EH (cell line): ENCODE measurements around the gene PNPLA7.

Experiments used
- DNase-seq: peaks from one replicate; pipeline ENCODE4 v3.0.0-alpha.2; 2015; ENCODE audit warnings: low read depth

The PNPLA7 gene

DNA sequence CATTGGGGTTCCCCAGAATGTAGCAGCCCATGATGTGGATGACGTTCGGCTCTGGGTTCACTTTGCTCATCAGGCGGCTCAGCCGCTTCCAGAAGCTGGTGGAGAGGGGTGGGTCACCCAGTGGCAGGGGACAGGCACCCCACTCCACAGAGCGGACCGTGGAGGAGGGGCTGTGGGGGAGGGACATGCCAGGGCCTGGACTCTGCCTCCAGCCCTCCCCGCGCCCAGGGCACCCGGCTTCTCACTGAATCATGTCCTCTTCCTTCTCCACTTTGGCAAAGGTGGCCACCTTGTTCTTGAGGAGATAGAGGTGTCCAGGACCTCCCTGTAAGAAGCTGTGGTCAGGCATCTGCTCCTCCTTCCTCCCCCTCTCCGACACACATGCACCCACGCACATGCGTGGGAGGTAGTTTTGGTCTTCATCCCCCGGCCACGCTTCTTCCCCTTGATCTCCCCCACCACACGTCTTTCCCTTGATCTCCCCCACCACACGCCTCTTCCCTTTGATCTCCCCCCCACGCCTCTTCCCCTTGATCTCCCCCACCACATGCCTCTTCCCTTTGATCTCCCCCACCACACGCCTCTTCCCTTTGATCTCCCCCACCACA is 100.2 kb downstream of the PNPLA7 start:
- DNase-seq: no peak

DNA sequence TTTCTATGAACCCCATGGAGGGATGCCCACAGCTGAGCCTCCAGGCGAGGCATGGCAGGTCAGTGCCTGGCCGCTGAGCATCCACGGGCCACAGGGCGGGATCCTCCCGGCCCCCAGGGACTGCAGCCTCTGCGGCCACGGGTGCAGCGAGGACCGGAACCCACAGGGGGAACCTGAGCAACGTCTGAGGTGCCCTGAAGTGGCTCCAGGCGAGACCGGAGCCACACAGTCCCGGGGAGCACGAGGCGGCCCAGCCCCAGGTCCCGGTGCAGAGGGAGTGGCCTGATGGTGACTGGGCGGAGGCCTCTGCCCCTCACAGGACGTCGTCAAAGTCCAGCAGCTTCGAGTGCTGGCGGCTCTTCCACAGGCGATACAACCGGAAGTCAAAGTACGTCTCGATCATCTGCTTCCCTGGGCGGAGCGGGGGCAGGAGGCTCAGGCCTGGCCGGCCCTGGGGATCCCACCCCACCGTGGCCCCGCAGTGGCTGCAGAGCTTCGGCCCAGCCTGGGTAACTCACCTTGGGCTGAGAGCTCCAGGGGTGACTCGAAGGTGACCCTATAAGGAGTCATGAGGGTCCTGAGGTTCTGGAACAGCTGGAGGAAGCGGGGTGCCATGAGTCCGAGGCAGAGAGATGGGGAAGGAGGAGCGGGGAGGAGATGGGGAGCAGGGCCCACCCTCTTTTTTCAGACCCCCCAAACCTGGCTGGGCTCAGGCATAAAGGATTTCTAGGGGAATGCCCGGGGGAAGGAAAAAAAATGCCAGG is 100.9 kb downstream of the PNPLA7 start:
- no peak for DNase-seq

DNA sequence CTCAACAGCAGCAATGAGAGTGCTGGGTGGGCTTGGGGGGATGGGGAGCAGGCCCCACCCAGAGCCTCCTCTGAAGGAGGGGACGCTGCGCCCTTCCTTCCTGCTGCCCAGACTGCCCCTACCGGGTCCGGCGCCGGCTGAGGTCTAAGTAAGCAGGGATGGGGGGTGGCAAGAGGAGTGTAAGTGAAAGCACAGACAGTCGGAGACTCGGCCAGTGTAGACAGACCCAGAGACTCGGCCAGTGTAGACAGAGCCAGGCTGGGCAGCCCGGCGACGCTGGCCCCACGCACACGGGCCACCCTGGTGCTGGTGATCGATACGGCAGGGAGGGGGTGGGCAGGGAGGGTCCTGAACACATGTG is 101.6 kb downstream of the PNPLA7 start:
- DNase-seq: no peak

DNA sequence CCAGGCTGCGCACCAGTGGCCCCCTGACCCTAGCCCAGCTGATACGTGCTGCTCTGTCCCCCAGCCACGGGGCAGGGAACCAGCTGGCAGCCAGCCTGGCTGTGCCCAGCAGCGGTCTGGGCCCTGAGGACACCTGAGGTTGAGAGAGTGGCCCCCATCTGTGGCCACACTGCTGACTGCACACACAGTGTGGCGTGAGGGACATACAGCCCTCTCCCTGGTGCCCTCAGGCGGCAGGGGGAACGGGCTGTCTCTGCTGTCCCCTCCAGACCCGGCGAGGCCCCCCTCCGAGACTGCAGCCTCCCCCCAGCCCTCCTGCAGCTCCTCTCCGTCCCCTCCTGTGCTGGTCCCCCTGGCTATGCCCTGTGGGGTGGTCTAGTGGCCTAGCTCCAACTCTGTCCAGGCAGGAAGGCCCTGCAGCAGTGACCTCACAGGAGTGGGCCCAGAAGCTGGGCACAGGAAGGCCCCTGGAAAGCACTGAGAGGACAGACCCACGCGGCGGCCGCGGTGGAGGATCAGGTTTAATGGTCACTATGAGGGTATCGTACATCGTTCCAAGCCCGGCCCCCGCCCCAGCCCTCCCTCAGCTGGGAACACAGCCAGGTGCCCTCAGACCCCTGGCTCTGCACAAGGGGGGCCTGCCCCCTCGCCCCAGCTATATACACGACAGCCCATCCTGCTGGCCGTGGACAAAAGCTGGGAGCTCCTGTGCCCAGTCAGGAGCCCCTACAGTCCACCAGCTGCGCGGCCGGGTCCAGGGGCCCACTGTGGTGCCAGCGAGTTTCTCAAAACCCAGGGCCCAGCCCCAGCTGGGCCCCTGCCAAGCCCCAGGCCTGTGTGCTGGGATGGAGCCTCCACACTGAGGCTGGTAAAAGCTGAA is 102.2 kb downstream of the PNPLA7 start:
- DNase-seq: no peak

DNA sequence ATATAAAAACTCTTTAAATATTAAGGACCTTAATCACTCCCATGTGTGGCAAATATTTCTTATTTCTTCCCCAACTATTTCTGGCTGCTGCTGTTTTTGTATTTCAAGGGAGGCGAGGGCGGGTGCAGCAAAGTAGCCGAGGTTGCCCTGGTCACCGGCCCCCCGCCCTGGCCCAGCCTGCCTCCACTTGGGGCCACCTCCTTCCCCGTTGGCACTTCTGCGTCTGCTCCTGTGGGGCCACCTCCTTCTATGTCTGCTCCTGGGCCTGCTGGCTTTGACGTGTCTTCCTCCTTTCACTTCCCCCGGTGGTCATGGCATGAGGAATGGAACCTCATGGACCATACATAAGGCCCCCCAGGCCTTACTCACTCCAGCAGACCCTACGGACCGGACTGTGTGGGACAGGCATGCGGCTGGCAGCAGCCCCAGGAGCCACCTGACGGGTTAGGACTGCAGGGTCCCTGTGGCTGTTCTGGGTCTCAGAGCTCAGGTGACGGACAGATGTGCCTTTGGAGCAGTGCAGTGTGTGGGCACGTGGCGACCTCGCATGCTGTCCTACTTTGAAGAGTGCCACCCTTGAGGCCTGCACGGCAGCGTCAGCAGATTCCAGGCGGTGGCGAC is 103.2 kb downstream of the PNPLA7 start:
- peak; percentile 36 for DNase-seq

DNA sequence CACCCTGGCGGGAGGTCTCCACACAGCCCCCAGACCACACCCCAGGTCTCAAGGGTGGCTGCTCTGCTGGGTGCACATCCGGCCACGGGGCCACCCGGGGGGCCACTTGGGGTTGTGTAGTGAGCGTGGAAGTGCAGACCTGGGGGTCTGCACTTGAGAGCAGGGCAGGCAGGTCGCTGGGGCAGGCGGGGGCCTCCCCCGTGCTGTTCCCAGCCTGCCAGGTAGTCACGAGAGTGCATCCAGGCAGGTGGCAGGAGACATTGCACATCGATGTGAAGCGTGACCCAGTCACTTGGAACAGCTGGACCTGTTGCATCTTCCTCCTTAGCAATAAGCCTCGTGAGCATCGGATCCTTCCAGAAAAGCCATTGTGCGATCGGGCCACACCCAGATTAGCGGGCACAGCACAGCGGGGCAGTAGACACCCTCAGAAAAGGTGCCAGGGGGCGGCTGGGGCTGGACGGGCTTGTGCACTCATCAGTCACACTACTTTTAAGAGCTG is 104.2 kb downstream of the PNPLA7 start:
- no peak for DNase-seq

DNA sequence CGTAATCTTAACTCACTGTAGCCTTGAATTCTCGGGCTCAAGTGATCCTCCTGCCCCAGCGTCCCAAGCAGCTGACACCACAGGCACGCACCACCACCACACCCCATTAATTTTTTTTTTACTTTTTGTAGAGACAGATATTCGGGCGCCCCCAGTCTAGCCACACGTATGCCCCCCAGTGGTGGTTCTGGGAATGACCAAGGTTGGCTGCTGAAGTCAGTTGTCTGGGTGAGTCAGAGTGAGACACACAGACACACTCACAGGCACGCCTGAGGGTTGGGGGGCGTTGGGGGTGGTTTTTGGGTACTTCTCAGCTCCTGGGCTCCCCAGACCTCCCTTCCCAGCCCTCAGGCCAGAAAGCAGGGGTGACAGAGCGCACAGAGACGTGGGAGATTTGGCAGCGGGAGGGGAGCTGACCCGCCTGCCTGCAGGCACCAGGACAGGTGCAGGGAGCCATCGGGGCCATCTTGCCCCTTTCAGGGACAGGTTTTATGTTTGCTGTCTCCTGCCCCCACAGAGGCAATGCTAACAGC is 104.9 kb downstream of the PNPLA7 start:
- DNase-seq: peak; percentile 80

DNA sequence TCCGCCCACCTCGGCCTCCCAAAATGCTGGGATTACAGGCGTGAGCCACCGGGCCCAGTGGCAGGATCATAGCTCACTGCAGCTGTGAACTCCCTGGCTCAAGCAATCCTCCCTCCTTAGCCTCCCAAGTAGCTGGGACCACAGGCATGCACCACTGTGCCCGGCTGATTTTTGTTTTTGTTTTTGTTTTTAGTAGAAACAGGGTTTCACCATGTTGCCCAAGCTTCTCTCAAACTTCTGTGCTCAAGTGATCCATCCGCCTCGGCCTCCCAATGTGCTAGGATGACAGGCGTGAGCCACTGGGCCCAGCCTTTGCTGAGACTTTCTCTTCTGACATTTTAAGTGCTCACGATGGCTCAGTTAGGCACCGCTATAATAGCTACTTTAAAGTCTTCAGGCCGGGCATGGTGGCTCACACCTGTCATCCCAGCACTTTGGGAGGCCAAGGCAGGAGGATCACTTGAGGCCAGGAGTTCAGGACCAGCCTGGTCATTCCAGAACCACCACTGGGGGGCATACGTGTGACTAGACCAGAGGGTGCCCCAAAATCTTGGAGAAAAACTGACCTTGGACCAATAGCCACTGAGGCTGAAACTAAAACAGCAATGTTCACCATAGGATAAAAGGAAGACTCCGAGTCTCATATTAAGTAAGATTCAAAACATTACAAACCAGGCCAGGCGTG is 106.0 kb downstream of the PNPLA7 start:
- no peak for DNase-seq

DNA sequence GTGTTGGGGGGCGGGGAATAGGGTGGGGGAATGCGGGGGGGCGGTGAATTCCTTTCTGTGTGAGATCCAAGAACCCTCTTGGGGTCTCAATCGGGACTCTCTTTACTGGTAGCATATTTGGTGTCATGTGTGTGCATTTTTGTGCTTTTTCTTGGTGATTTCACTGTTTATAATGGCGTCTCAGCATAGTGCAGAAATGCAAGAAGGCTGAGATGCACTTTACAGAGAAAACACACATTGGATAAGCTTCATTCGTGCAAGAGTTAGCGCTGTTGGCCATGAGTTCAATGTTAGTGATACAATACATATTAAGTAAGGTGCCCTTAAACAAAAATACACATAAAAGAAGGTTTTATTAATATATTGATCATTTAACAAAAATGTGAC is 108.3 kb downstream of the PNPLA7 start:
- DNase-seq: no peak

DNA sequence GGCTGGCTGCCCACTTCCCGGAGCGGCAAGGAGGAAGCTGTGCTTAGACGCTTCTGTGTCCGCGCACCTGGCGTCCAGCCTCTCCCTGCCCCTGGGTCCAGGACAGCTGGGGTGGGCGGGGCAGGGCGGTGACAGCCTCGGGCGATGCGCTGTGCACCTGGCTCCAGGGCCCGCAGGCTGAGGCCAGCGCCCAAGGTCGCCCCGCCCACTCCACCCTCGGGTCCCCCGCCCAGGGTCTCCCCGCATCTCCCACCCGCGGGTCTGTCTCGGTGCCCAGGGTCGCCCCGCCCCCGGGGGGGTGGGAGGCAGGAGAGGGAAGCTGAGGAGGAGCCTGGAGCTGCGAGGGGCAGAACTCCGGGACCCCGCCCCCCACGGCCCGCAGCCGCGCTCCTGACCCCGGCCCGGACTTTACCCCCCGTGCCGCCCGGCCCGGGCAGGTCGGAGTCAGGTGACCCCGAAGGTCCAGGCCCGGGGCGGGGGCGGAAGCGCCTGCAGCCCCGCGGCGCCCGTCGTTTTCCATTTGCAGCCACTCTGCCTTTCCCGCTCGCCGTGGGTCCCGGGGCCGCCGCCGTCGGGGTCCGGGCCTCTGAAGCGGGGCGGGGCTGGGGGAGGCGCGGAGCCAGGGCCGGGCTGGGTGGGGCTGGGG is 108.8 kb downstream of the PNPLA7 start, which contains the start of gene ENTPD8:
ENTPD8 (minus strand) TSS at position 69 of the 646 bp plus-strand sequence. CDS start 3,072 bp downstream, outside the sequence.
- DNase-seq: no peak

DNA sequence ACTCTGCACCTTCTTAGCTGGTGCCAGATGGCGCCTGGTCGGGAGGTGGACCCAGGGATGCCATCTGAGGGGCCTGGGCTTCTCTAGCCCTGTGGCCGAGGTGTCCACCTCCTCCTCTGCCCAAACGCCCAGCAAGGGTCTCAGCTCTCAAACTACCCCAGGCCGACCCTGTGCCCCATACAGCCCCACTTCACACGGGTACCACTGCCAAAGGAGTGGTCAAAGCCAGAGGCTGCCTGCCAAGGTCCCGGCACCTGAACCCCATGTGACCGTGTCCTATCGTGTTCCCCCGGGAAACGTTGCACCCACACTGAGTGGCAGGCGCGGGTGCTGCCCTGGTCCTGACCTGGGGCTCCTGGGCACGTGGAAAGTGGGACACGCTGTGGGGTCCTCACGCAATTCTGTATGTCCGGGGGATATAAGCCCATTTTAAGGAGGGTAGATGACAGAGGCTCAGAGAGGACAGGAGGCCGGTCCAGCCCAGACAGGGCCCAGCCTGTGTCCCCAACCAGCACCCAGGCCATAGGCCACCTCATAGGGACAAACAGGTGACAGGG is 111.0 kb downstream of the PNPLA7 start:
- DNase-seq: no peak

DNA sequence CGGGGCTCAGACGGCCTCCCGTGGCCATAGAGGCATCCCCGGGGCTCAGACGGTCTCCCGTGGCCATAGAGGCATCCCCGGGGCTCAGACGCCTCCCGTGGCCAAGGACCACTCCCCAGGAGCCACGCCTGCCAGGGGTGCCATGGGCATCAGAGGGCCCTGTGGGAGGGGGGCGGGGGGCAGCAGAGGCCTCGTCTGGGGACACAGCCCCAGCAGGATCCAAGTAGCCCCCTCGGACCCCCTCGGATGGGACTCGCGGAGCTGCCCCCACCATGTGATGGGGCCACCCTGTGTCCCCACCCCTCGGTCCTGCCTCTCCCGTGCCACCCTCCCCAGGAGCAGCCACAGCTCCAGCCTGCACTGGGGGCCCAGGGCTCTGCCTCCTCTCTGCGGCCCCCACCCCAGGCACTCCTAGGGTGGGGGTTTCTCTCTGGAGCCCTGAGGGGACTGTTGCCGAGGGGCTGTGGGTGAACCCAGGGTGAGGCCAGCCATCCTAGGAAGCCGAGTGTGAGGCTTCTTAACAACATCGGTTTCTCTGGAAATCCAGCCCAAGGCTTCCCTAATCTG is 111.5 kb downstream of the PNPLA7 start:
- DNase-seq: no peak

DNA sequence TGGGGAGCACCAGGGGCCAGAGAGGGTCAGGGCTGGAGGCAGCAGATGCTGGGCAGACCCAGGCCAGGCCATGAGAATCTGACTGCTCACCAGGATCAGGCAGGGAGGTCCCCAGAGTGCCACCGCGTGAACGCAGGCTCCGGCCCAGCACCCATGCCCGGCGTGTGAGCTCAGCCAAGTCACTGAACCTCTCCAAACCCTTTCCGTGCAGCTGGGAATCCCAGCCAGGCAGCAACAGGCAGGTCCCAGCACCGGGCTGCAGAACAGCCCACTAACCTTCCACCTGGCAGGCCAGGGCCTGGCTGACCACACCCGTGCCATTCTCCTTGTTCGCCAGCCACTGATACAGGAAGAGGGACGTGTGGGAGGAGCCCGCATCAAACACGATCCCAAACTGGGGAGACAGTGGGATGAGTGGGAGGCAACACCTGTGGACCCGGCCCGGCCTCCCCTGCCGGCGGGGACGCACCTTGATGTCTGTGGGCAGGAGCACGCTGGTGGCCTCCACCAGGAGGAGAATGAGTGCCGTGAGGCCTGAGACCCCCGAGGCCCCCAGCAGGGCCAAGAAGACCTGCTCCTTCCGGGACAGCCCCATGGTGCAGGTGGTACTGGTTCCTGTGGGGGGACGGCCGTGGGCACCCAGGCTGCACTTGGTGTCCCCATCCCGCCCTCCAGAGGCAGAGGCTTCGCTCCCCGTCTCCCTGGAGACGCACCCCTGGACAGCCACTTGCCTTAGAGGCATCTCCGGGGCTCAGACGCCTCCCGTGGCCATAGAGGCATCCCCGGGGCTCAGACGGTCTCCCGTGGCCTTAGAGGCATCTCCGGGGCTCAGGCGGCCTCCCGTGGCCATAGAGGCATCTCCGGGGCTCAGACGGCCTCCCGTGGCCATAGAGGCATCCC is 112.3 kb downstream of the PNPLA7 start:
- no peak for DNase-seq

DNA sequence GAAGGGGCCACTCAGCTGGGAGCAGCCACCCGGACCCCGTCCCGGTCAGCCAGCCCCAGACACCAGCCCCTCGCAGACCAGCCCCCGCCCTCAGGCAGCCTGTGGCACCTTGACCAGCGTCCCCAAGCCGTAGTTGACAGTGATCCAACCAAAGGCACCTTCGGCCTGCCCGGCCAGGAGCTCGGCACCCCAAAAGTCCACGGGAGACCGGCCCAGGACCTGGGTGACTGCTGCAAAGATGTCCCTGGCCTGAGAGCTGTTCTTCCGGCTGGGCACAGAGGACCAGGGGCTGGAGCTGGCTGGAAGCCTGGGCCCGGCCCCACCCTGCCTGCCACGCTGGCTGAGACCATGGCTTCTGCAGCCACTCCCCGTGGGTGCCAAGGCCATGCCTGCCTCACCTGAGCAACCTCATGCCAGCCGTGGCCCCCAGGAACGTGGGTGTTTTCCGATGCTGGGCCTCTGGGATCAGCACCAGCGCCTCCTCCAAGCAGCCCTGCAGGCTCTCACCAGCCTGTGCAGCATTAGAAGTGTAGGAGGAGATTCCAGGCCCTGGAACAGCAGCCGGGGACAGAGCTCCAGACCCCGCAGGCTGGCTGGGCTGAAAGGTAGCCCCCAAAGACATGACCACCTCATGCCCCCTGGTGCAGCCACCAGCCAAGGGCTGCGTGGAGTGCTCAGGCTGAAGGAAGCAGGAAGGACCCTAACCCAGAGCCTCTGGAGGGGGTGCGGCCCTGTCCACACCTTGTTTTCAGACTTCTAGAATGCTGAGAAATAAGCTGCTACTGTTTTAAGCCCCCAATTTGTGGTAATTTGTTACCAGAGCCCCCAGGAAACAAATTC is 113.2 kb downstream of the PNPLA7 start:
- DNase-seq: no peak

DNA sequence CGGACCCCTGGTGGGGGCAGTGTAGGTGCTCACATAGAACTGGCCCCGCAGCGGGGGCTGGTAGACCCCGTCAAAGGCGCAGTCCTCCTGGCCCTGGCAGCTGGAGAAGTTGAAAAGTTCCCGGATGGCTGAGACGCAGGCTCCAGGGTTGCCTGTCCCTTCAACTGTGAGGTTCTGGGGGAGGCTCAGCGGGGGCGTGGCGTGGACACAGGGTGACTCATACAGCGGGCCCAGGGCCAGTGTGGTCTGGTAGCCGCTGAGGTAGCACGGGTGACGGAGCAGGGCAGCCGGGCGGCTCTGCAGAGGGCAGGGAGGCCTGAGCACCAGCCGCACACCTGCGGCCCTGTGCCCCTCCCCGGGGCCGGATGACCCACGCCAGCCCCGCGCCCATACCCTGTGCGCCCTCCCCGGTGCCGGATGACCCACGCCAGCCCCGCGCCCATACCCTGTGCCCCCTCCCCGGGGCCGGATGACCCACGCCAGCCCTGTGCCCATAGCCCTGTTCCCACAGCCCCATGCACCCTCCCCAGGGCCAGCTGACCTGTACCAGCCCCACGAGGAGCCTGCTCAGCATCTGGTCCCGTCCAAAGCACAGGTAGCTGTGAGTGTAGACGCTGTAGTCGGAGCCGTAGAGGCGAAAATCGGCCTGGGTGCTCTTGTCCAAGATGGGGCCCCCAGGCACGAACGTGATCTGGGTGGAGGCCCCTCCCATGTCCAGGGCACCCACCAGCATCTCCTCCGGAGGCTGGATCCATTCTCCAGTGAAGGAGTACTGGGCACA is 114.0 kb downstream of the PNPLA7 start:
- DNase-seq: peak; percentile 86

DNA sequence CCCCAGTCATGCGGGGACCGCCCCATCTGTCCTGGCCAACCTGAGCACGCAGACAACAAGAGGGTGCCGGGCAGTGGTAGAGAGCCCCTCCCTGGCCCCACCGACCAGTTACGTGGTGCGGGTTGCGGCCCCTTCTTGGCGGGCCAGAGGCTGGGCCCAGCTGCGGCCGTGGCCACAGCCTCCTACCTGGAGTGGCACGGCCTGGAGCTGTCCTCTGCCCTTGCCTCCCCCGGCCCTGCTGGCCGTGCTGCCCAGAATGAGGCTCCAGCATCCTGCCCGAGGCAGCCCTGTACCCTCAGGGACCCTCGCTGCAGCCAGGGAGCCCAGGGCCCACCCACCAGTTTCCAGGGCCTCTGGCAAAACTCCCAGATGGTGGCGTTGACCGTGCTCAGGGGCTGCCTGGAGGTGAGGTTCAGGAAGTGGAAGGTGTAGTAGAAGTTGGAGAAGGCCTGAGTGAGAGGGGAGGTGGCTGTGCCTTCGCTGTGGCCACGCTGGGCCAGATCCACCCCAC is 114.8 kb downstream of the PNPLA7 start:
- no peak for DNase-seq
